Astrocyte (in vitro differentiated cells and primary cell): ENCODE measurements around the gene DDIAS. TPM values are rescaled to one million over a fixed set of nuclear protein-coding genes. Genes with fewer than 3 reads are reported as not detected.

ENCODE experiments used
- DNase-seq: peaks from one replicate; pipeline ENCODE4 v3.0.0-alpha.2; 2010; ENCODE audit warnings: low read depth
- FAIRE-seq: peaks from 2 replicates; lab custom pipeline; 2011; peaks lifted over from hg19 to GRCh38; lab: Jason Lieb, UNC
- H2AFZ ChIP-seq: 2 replicates; pipeline ENCODE4 v1.6.0; 2012; ENCODE audit warnings: low read depth, low read length, inconsistent platforms
- H3K27ac ChIP-seq: 2 replicates; pipeline ENCODE4 v1.5.1; 2011; ENCODE audit warnings: low read depth, low read length, inconsistent platforms
- H3K27me3 ChIP-seq: 2 replicates; pipeline ENCODE4 v1.6.0; 2011; ENCODE audit warnings: low read length, inconsistent platforms; ENCODE audit not compliant: insufficient read depth
- H3K36me3 ChIP-seq: 2 replicates; pipeline ENCODE4 v1.5.1; 2011; ENCODE audit warnings: low read length, inconsistent platforms; ENCODE audit not compliant: insufficient read depth
- H3K4me1 ChIP-seq: 2 replicates; pipeline ENCODE4 v1.5.1; 2011; ENCODE audit warnings: low read length, inconsistent platforms; ENCODE audit not compliant: insufficient read depth
- H3K4me2 ChIP-seq: 2 replicates; pipeline ENCODE4 v1.6.0; 2012; ENCODE audit warnings: low read length, inconsistent platforms
- H3K4me3 ChIP-seq: 2 replicates; pipeline ENCODE4 v1.5.1; 2011; ENCODE audit warnings: low read depth, mild to moderate bottlenecking, low read length, inconsistent platforms; ENCODE audit not compliant: insufficient read depth
- H3K79me2 ChIP-seq: 2 replicates; pipeline ENCODE4 v1.6.0; 2012; ENCODE audit warnings: mild to moderate bottlenecking, low read length, inconsistent platforms; ENCODE audit not compliant: insufficient read depth
- H3K9ac ChIP-seq: 2 replicates; pipeline ENCODE4 v1.6.0; 2012; ENCODE audit warnings: mild to moderate bottlenecking, low read length, inconsistent platforms
- H3K9me3 ChIP-seq: 2 replicates; pipeline ENCODE4 v1.5.1; 2012; ENCODE audit warnings: low read depth, mild to moderate bottlenecking, low read length, inconsistent platforms; ENCODE audit not compliant: insufficient read depth
- H4K20me1 ChIP-seq: 2 replicates; pipeline ENCODE4 v1.6.0; 2012; ENCODE audit warnings: low read length, inconsistent platforms; ENCODE audit not compliant: insufficient read depth
- H3K27ac Mint-ChIP-seq: one replicate; pipeline ENCODE4 v1.8.0; 2021; ENCODE audit warnings: mild to moderate bottlenecking, mixed read lengths; ENCODE audit not compliant: unreplicated experiment
- H3K27me3 Mint-ChIP-seq: one replicate; pipeline ENCODE4 v1.8.0; 2021; ENCODE audit warnings: low read depth, mixed read lengths; ENCODE audit not compliant: unreplicated experiment
- H3K36me3 Mint-ChIP-seq: one replicate; pipeline ENCODE4 v1.8.0; 2021; ENCODE audit warnings: low read depth, mixed read lengths; ENCODE audit not compliant: unreplicated experiment
- H3K4me1 Mint-ChIP-seq: one replicate; pipeline ENCODE4 v1.8.0; 2021; ENCODE audit warnings: low read depth, mixed read lengths; ENCODE audit not compliant: unreplicated experiment
- H3K4me3 Mint-ChIP-seq: one replicate; pipeline ENCODE4 v1.8.0; 2021; ENCODE audit warnings: mild to moderate bottlenecking, moderate library complexity, mixed read lengths; ENCODE audit not compliant: unreplicated experiment
- H3K9me3 Mint-ChIP-seq: one replicate; pipeline ENCODE4 v1.8.0; 2021; ENCODE audit warnings: mild to moderate bottlenecking, mixed read lengths; ENCODE audit not compliant: unreplicated experiment
- EZH2 ChIP-seq: IDR thresholded peaks from 2 replicates; pipeline ENCODE4 v1.6.1; 2012; ENCODE audit warnings: mild to moderate bottlenecking, low read length, inconsistent platforms; ENCODE audit not compliant: insufficient read depth
- total RNA-seq: library from RNA; stranded (reverse); gene quantifications from 2 replicates; pipeline ENCODE4 v1.2.1, GENCODE V29; 2021
- TF ChIP-seq, protein P1 (sequence below): IDR thresholded peaks from 2 replicates; pipeline ENCODE4 v1.5.1; 2011; ENCODE audit warnings: low read depth, mild to moderate bottlenecking, inconsistent platforms, low read length, moderate library complexity; ENCODE audit not compliant: insufficient read depth

DDIAS gene
- total RNA-seq, 1 donor from 2014 or later = 4.0 TPM

GRCh38 chr11:82872377-82873150 lies 29.0 kb upstream of the DDIAS start:
- peaks cover 10% of the 10 kb centered on the region for H3K36me3 Mint-ChIP-seq
- no peak overlapping the region for H3K4me3 Mint-ChIP-seq
- H3K4me1 Mint-ChIP-seq = no peaks in the 10 kb centered on the region
- Histone ChIP-seq H3K4me2 (no peak overlapping the region), H3K9me3 (no peaks in the 10 kb centered on the region), H4K20me1 (no peaks in the 10 kb centered on the region), H2AFZ (no peak overlapping the region), H3K27me3 (no peaks in the 10 kb centered on the region), H3K36me3 (no peaks in the 10 kb centered on the region), H3K79me2 (no peaks in the 10 kb centered on the region), H3K4me3 (no peak overlapping the region), H3K27ac (no peak overlapping the region), H3K9ac (no peak overlapping the region), H3K4me1 (no peaks in the 10 kb centered on the region)
- TF ChIP-seq, protein P1, sequence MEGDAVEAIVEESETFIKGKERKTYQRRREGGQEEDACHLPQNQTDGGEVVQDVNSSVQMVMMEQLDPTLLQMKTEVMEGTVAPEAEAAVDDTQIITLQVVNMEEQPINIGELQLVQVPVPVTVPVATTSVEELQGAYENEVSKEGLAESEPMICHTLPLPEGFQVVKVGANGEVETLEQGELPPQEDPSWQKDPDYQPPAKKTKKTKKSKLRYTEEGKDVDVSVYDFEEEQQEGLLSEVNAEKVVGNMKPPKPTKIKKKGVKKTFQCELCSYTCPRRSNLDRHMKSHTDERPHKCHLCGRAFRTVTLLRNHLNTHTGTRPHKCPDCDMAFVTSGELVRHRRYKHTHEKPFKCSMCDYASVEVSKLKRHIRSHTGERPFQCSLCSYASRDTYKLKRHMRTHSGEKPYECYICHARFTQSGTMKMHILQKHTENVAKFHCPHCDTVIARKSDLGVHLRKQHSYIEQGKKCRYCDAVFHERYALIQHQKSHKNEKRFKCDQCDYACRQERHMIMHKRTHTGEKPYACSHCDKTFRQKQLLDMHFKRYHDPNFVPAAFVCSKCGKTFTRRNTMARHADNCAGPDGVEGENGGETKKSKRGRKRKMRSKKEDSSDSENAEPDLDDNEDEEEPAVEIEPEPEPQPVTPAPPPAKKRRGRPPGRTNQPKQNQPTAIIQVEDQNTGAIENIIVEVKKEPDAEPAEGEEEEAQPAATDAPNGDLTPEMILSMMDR = no peak
- no peak for TF ChIP-seq EZH2
- DNase-seq (no peak), FAIRE-seq (no peak)
- no peak overlapping the region for H3K27ac Mint-ChIP-seq
- H3K9me3 Mint-ChIP-seq = no peaks in the 10 kb centered on the region
- H3K27me3 Mint-ChIP-seq = no peaks in the 10 kb centered on the region

DNA sequence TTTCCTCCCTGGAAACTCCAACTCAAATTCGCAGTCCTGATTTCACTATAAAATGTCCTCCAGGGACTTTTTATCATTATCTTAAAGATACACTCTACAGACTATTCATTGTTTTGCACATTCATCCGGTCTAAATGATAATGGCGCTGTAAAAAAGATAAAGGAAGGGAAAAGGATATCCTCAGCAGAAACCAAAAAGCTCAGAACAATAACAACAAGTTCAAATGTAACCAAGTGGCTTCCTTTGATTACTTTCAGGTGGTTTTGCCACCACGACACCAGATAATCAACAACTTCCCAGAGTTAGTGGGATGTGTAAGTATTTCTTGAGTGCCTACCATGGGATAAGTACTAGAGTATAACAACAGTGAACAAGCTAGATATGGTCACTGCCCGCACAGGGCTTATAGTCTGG lies 27.6 kb upstream of the DDIAS start:
- peaks cover 14% of the 10 kb centered on the region for H3K36me3 Mint-ChIP-seq
- no peak overlapping the region for H3K4me3 ChIP-seq
- H3K4me2 ChIP-seq = no peak overlapping the region
- H3K79me2 ChIP-seq = no peaks in the 10 kb centered on the region
- TF ChIP-seq, protein P1 = no peak
- TF ChIP-seq EZH2 = no peak
- H3K4me3 Mint-ChIP-seq = no peak overlapping the region
- no peak overlapping the region for H2AFZ ChIP-seq
- H3K9me3 ChIP-seq = no peaks in the 10 kb centered on the region
- no peak for DNase-seq
- no peaks in the 10 kb centered on the region for H3K36me3 ChIP-seq
- H3K27me3 Mint-ChIP-seq = no peaks in the 10 kb centered on the region
- H3K4me1 Mint-ChIP-seq = no peaks in the 10 kb centered on the region
- H3K4me1 ChIP-seq = no peaks in the 10 kb centered on the region
- H3K9ac ChIP-seq = no peak overlapping the region
- no peaks in the 10 kb centered on the region for H3K27me3 ChIP-seq
- H3K27ac ChIP-seq = no peak overlapping the region
- no peaks in the 10 kb centered on the region for H4K20me1 ChIP-seq
- no peak overlapping the region for H3K27ac Mint-ChIP-seq
- H3K9me3 Mint-ChIP-seq = no peaks in the 10 kb centered on the region
- no peak for FAIRE-seq
